ENCODE results near the gene INPP5A.

The INPP5A gene

DNA sequence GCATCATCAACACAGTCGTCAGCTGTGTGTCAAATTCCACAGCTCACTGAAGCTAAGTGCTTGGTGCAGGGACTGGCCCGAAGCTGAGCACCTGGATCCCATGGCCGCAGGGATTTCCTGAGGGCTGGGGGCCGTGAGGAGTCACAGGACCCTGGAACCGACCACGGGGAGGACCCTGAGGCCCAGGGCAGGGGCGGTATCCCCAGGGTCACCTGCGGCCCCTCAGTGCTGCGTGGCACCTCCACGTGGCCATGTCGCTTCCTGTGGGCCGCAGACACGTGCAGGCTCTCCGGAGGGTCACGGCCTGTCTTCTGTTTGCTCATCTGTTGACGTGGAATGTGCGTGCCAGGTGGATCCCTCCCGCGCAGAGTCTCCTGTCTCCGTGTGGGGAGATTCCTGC, 194.9 kb downstream of the INPP5A start:
- no peaks in the 10 kb centered on the region for H3K36me3 ChIP-seq
- H3K4me3 ChIP-seq (ENCODE audit: low read depth, low read length), result no peak overlapping the region
- no peaks in the 10 kb centered on the region for H3K27me3 ChIP-seq (ENCODE audit: insufficient read depth, low read depth, severe bottlenecking)
- H3K27ac ChIP-seq, result no peak overlapping the region
- TF ChIP-seq, protein P1, sequence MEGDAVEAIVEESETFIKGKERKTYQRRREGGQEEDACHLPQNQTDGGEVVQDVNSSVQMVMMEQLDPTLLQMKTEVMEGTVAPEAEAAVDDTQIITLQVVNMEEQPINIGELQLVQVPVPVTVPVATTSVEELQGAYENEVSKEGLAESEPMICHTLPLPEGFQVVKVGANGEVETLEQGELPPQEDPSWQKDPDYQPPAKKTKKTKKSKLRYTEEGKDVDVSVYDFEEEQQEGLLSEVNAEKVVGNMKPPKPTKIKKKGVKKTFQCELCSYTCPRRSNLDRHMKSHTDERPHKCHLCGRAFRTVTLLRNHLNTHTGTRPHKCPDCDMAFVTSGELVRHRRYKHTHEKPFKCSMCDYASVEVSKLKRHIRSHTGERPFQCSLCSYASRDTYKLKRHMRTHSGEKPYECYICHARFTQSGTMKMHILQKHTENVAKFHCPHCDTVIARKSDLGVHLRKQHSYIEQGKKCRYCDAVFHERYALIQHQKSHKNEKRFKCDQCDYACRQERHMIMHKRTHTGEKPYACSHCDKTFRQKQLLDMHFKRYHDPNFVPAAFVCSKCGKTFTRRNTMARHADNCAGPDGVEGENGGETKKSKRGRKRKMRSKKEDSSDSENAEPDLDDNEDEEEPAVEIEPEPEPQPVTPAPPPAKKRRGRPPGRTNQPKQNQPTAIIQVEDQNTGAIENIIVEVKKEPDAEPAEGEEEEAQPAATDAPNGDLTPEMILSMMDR (IDR thresholded peaks at IDR 0.05; ENCODE audit: low read depth, low read length), result no peak
- DNase-seq, result no peak
- no peaks in the 10 kb centered on the region for H3K9me3 ChIP-seq (ENCODE audit: severe bottlenecking)

DNA sequence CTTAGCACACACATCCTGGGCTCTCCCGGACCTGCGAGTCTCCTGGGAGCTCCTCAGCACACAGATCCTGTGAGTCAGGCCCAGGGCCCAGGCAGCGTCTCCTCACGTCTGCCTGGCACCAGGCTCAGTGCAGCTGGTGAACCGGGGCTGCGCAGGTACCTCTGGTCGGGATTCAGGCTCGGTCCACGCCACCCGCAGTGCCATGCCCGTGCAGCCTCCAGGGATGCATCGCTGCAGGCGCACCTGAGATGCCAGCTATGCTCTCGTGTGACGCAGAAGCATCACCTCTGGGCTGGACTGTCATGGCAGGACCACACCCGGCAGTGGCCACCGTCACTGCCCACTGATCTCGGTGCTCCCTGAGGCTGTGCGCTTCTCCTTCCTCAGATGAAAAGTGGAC, 196.3 kb downstream of the INPP5A start:
- DNase-seq, result no peak
- Histone ChIP-seq H3K27me3 (ENCODE audit: insufficient read depth, low read depth, severe bottlenecking) (no peaks in the 10 kb centered on the region), H3K9me3 (ENCODE audit: severe bottlenecking) (no peaks in the 10 kb centered on the region), H3K27ac (no peak overlapping the region), H3K36me3 (no peaks in the 10 kb centered on the region), H3K4me3 (ENCODE audit: low read depth, low read length) (no peak overlapping the region)
- TF ChIP-seq, protein P1 (IDR thresholded peaks at IDR 0.05; ENCODE audit: low read depth, low read length), result no peak

DNA sequence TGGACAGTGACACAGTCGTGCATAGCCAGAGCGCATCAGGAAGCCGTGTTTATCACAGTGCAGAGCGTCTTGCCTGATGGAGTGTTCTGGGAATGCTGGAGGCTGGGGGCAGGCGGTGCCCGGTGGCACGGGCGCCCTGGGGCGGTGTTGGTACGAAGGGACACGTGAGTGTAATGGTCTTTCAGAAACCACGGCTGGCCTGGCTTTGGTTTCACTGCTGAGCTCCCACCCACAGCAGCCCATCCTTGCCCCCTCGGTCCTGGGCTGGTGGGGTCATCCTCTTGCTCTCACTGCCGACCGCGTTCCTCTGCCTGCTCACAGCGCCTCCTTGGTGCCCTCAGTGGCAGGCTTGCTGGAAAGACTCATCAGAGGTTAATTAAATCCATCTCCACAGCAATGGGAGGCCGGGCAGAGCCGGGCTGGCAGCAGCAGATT, 197.8 kb downstream of the INPP5A start:
- TF ChIP-seq, protein P1 (IDR thresholded peaks at IDR 0.05; ENCODE audit: low read depth, low read length), result no peak
- H3K9me3 ChIP-seq (ENCODE audit: severe bottlenecking), result no peaks in the 10 kb centered on the region
- no peak overlapping the region for H3K4me3 ChIP-seq (ENCODE audit: low read depth, low read length)
- no peak overlapping the region for H3K27ac ChIP-seq
- no peaks in the 10 kb centered on the region for H3K36me3 ChIP-seq
- no peaks in the 10 kb centered on the region for H3K27me3 ChIP-seq (ENCODE audit: insufficient read depth, low read depth, severe bottlenecking)
- DNase-seq, result no peak

DNA sequence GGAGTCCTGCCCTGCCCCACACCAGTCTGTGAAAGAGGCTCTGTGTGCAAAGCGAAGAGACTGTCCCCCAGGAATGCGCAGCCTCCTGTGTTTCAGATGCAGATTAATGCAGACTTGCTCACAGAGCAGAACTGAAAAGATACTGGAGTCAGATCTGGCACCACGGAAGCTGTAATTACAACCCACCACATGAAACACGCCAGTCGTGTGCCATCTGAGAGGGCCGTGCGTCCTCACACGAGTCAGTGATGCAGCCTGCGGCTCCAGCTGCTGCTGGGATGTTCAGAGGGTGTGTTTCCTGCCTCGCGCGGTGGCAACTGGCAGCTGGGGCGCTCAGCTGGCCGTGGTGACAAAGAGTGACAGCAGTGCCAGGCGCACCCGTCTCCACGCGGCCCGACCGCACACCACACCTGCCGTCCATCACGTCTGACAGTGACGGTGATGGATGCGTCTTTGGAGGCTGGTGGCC, 198.4 kb downstream of the INPP5A start:
- Histone ChIP-seq H3K4me3 (ENCODE audit: low read depth, low read length) (no peak overlapping the region), H3K27ac (no peak overlapping the region), H3K9me3 (ENCODE audit: severe bottlenecking) (no peaks in the 10 kb centered on the region), H3K27me3 (ENCODE audit: insufficient read depth, low read depth, severe bottlenecking) (no peaks in the 10 kb centered on the region), H3K36me3 (no peaks in the 10 kb centered on the region)
- TF ChIP-seq, protein P1 (IDR thresholded peaks at IDR 0.05; ENCODE audit: low read depth, low read length), result no peak
- DNase-seq, result no peak

DNA sequence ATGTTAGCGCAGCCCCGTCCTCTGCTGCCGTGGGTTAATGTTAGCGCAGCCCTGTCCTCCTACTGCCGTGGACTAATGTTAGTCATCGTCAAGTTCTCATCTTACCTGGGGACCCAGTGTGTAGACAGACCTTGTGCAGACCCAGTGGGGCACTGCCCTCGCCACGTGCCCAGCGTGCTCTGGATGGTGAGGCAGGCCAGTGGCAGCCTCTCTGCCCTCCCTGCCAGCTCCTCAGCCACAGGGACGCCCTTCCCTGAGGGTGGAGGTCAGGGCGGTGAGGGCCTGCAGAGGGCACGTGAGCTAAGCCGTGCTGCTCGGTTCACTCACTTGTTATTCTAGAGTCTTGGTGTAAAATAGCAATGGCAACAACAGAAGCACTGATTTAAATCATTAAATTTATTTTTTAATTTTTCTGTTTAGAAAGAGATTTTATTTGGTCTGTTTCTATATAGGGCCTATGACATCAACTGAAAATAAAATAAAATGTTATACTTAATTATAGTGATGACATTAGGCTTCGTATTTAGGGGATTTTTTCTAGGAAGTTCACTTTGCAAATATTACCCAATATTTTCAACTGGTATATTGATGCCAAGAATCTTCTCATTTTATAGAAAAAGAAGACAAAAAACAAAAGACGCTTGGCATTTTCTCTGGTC, 199.9 kb downstream of the INPP5A start:
- Histone ChIP-seq H3K4me3 (ENCODE audit: low read depth, low read length) (no peak overlapping the region), H3K9me3 (ENCODE audit: severe bottlenecking) (no peaks in the 10 kb centered on the region), H3K36me3 (no peaks in the 10 kb centered on the region), H3K27me3 (ENCODE audit: insufficient read depth, low read depth, severe bottlenecking) (no peaks in the 10 kb centered on the region), H3K27ac (no peak overlapping the region)
- TF ChIP-seq, protein P1 (IDR thresholded peaks at IDR 0.05; ENCODE audit: low read depth, low read length), result no peak
- no peak for DNase-seq

All from WERI-Rb-1 (cell line).